ENCODE results near the gene DENND2D. TPM values are rescaled to one million over a fixed set of nuclear protein-coding genes. Genes with fewer than 3 reads are reported as not detected.

The DENND2D gene
- total and polyA plus RNA-seq, 2 donors (not counting 3 experiments of a cell fraction or from before 2014, with no cell fraction given): 0.41 to 1.00 TPM

DNA sequence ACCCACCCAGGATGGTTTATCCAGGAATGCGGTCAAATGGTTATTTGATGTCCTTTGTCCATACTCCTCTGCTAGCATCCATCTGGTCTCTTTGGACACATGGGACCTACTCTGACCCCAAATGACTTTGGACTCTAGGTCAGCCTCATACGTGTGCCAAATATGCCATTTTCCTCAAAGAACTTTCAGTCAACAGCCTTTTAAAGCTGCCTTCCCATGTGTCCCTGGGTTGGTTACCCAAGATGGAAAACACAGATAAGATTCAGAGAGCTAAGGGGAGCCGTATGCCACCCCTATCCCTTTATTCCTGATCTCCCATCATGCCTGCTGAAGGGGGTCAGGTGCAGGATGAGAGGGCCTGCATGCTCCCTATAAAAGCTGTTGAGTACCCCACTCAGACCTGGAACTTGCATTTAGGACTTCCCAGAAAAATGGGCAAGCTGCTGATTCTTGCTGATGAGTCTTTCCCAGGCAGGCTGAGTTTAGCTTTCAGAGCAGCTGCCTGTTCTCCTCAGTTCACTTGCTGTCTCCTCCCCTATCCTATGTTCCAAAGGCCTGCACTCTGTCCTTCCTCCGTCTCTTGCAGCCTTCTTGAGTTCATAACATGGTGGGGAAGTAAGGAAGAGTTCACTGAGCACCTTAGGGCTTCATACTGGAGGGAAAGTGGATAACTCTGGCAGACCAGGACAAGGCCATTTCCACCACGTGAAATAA, 46.8 kb upstream of the DENND2D start:
- H3K27ac ChIP-seq (ENCODE audit: insufficient read depth, low read depth, low read length): no peak overlapping the region
- intact Hi-C loops (cut with micrococcal nuclease): no loop called here
- dilution Hi-C loops (cut with MboI; ENCODE audit: extremely low pct_ligation_motif_present, low sequenced_read_pairs): no loop called here
- H3K9ac ChIP-seq (replicated peaks; ENCODE audit: extremely low read depth, insufficient read depth, low read length): no peak overlapping the region
- FAIRE-seq (no peak), DNase-seq (ENCODE audit: low read depth, low spot score) (no peak)
- H2AFZ ChIP-seq (ENCODE audit: low read depth, low read length): no peak overlapping the region
- H3K27me3 ChIP-seq (ENCODE audit: control insufficient read depth in 2 of 2, insufficient read depth in 2 of 2, low read length in 2 of 2): no peaks in the 10 kb centered on the region
- ChIA-PET CTCF (no interaction called here), POLR2A (no interaction called here)
- TF ChIP-seq, protein P1, sequence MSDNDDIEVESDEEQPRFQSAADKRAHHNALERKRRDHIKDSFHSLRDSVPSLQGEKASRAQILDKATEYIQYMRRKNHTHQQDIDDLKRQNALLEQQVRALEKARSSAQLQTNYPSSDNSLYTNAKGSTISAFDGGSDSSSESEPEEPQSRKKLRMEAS (IDR thresholded peaks at IDR 0.05; ENCODE audit: insufficient read depth, insufficient read length): no peak
- no peak for TF ChIP-seq EZH2 (IDR thresholded peaks at IDR 0.05; ENCODE audit: borderline replicate concordance, low read depth, low read length, severe bottlenecking)
- no peak for TF ChIP-seq POLR2AphosphoS5 (IDR thresholded peaks at IDR 0.05; ENCODE audit: insufficient read depth, low read depth, low read length)
- no peak for TF ChIP-seq GATA2 (IDR thresholded peaks at IDR 0.05; ENCODE audit: insufficient read depth, insufficient read length, low read depth, low read length)
- TF ChIP-seq POLR2A (IDR thresholded peaks at IDR 0.05; ENCODE audit: low read depth, low read length): no peak
- TF ChIP-seq MYC (IDR thresholded peaks at IDR 0.05; ENCODE audit: low read depth, low read length): no peak
- TF ChIP-seq CTCF (IDR thresholded peaks at IDR 0.05; ENCODE audit: extremely low read depth in 1 of 2, insufficient read depth in 1 of 2, low read depth in 1 of 2, low read length in 2 of 2): no peak
- no peak for TF ChIP-seq JUN (IDR thresholded peaks at IDR 0.05; ENCODE audit: borderline replicate concordance, insufficient read depth, insufficient read length, low read depth)
- no peak for TF ChIP-seq FOS (IDR thresholded peaks at IDR 0.05; ENCODE audit: borderline replicate concordance, insufficient read depth, low read length)
- no peaks in the 10 kb centered on the region for H3K36me3 ChIP-seq (ENCODE audit: control insufficient read depth in 2 of 2, extremely low read depth in 1 of 2, insufficient read depth in 2 of 2, low read length in 2 of 2)
- H3K4me3 ChIP-seq (replicated peaks in 1 of 3; ENCODE audit: insufficient read depth in 1 of 3, low read depth in 1 of 3, low read length in 3 of 3): no peak overlapping the region
- no peaks in the 10 kb centered on the region for H3K4me1 ChIP-seq (ENCODE audit: control insufficient read depth, extremely low read depth, insufficient read depth, low read length)
- no peaks in the 10 kb centered on the region for H3K9me1 ChIP-seq (replicated peaks; ENCODE audit: control insufficient read depth, extremely low read depth, insufficient read depth, low read length)
- H3K9me3 ChIP-seq (replicated peaks; ENCODE audit: control insufficient read depth, insufficient read depth, low read length): no peaks in the 10 kb centered on the region
- no peaks in the 10 kb centered on the region for H4K20me1 ChIP-seq (replicated peaks; ENCODE audit: control insufficient read depth, extremely low read depth, insufficient read depth, low read length)
- H3K4me2 ChIP-seq (ENCODE audit: insufficient read depth, low read length): no peak overlapping the region
- no peaks in the 10 kb centered on the region for H3K79me2 ChIP-seq (ENCODE audit: control insufficient read depth, insufficient read depth, low read length)
- no TSS peak for BruUV-seq (replicated peaks)

Measured in endothelial cell of umbilical vein (primary cell).